Stimulated activated CD4-positive, alpha-beta T cell treated with anti-CD3 and anti-CD28 coated beads, Interleukin-1b, Interleukin-23, amount 100 ng/mL, for 1 hour (primary cell): ENCODE data around the gene CLP1.

Experiments used
- DNase-seq, 2 donors: peaks; one replicate each; pipeline ENCODE4 v3.0.0-alpha.2; 2020; ENCODE audit warnings: low read depth in 2 of 2

The CLP1 gene

GRCh38 chr11:57657194-57658022, at the start of gene CLP1:
CLP1 (plus strand) TSS chr11:57657762; CDS start chr11:57659477, 1,715 bp downstream.
- peak; percentile 93 to 96 for DNase-seq

GRCh38 chr11:57610170-57610569, 47.4 kb upstream of the CLP1 start:
- no peak for DNase-seq

GRCh38 chr11:57614234-57614772, 43.3 kb upstream of the CLP1 start:
- no peak for DNase-seq

GRCh38 chr11:57615308-57615707, 42.3 kb upstream of the CLP1 start:
- no peak for DNase-seq

- DNase-seq: no peak
These were observed 41.0 kb upstream of the CLP1 start for GRCh38 chr11:57616595-57616994.

GRCh38 chr11:57618438-57618837, 39.1 kb upstream of the CLP1 start:
- no peak for DNase-seq

- DNase-seq: no peak
These were observed 38.2 kb upstream of the CLP1 start for GRCh38 chr11:57619331-57619730.

GRCh38 chr11:57620467-57620866, 37.1 kb upstream of the CLP1 start:
- no peak for DNase-seq

GRCh38 chr11:57622263-57622662, 35.3 kb upstream of the CLP1 start:
- DNase-seq: no peak

GRCh38 chr11:57624864-57625263, 32.7 kb upstream of the CLP1 start:
- no peak for DNase-seq

- DNase-seq: no peak
These were observed 30.7 kb upstream of the CLP1 start for GRCh38 chr11:57626895-57627294.

- no peak for DNase-seq
These were observed 27.4 kb upstream of the CLP1 start for GRCh38 chr11:57630171-57630570.

- DNase-seq: no peak
These were observed 25.4 kb upstream of the CLP1 start for GRCh38 chr11:57632116-57632515.

- DNase-seq: no peak
These were observed 24.0 kb upstream of the CLP1 start for GRCh38 chr11:57633394-57634070.

- no peak for DNase-seq
These were observed 23.3 kb upstream of the CLP1 start for GRCh38 chr11:57634311-57634710.

GRCh38 chr11:57635246-57635645, 22.3 kb upstream of the CLP1 start:
- DNase-seq: no peak

GRCh38 chr11:57637626-57638004, 19.9 kb upstream of the CLP1 start:
- no peak for DNase-seq

- no peak for DNase-seq
These were observed 19.4 kb upstream of the CLP1 start for GRCh38 chr11:57638005-57638781.

GRCh38 chr11:57638811-57639320, 18.7 kb upstream of the CLP1 start:
- DNase-seq: no peak

- no peak for DNase-seq
These were observed 18.1 kb upstream of the CLP1 start for GRCh38 chr11:57639321-57640067.

GRCh38 chr11:57640068-57640800, 17.3 kb upstream of the CLP1 start:
- no peak for DNase-seq
